Natural killer cell (primary cell): ENCODE measurements around the gene SLC24A3. TPM values are rescaled to one million over a fixed set of nuclear protein-coding genes. Genes with fewer than 3 reads are reported as not detected.

Experiments
- ATAC-seq, 3 donors: fragments of 150-1000 bp in 2 of 3; fragments of 200-7000 bp in 1 of 3; cut with Tn5 transposase; 1 replicate in 1 of 3; 2 replicates in 2 of 3; pipeline ENCODE4 v1.10.0; 2021; ENCODE audit warnings: mild to moderate bottlenecking in 2 of 3, moderate library complexity in 2 of 3
- DNase-seq, 2 donors: peaks; one replicate each; pipeline versions ENCODE4 v3.0.0 to v3.0.0-alpha.2; 2013 to 2021; ENCODE audit warnings: mixed read lengths in 1 of 2
- H3K27ac ChIP-seq: one replicate; pipeline ENCODE4 v1.5.1; 2013; ENCODE audit warnings: mild to moderate bottlenecking, low read length
- H3K27me3 ChIP-seq: one replicate; pipeline ENCODE4 v1.6.1; 2013; ENCODE audit warnings: low read length; ENCODE audit not compliant: control insufficient read depth, insufficient read depth
- H3K36me3 ChIP-seq: one replicate; pipeline ENCODE4 v1.6.1; 2013; ENCODE audit warnings: low read length; ENCODE audit not compliant: control insufficient read depth, insufficient read depth
- H3K4me1 ChIP-seq: one replicate; pipeline ENCODE4 v1.6.1; 2013; ENCODE audit warnings: low read length; ENCODE audit not compliant: control insufficient read depth, insufficient read depth
- H3K4me3 ChIP-seq: one replicate; pipeline ENCODE4 v1.5.1; 2013; ENCODE audit warnings: low read length
- H3K9me3 ChIP-seq: one replicate; pipeline ENCODE4 v1.6.1; 2013; ENCODE audit warnings: low read length; ENCODE audit not compliant: control insufficient read depth, insufficient read depth
- H3K27ac Mint-ChIP-seq, 2 donors: one replicate each; pipeline ENCODE4 v1.8.0; 2022; ENCODE audit warnings: mild to moderate bottlenecking in 2 of 2, mixed read lengths in 2 of 2, moderate library complexity in 1 of 2
- H3K27me3 Mint-ChIP-seq, 2 donors: one replicate each; pipeline ENCODE4 v1.8.0; 2022; ENCODE audit warnings: low read depth in 2 of 2, mixed read lengths in 2 of 2
- H3K36me3 Mint-ChIP-seq: one replicate; pipeline ENCODE4 v1.8.0; 2022; ENCODE audit warnings: mixed read lengths
- H3K4me1 Mint-ChIP-seq, 2 donors: one replicate each; pipeline ENCODE4 v1.8.0; 2022; ENCODE audit warnings: mixed read lengths in 2 of 2
- H3K4me3 Mint-ChIP-seq: one replicate; pipeline ENCODE4 v1.8.0; 2022; ENCODE audit warnings: mild to moderate bottlenecking, moderate library complexity, mixed read lengths
- H3K9me3 Mint-ChIP-seq, 2 donors: one replicate each; pipeline ENCODE4 v1.8.0; 2022; ENCODE audit warnings: mixed read lengths in 2 of 2
- CTCF ChIP-seq: fragments of 200-600 bp; IDR thresholded peaks from one replicate; pipeline ENCODE4 v1.8.0; 2022; ENCODE audit warnings: antibody characterized with exemption
- WGBS: methylation state at CpG from one replicate; pipeline ENCODE4 v1.1.7; 2013; ENCODE audit warnings: missing lambda C conversion rate; ENCODE audit not compliant: insufficient coverage; 5-methylcytosine and 5-hydroxymethylcytosine counted together
- intact Hi-C: fragments of 100-400 bp; cut with micrococcal nuclease; formaldehyde crosslinking; loops from one replicate; pipeline ENCODE4 v1.14.2; 2022
- total RNA-seq, 4 donors: library from RNA; stranded (reverse); fragments of 120-200 nt in 1 of 4; gene quantifications; one replicate each; pipeline versions ENCODE4 v1.2.3 to v1.2.4, GENCODE V29; 2013 to 2022

SLC24A3 gene
- total RNA-seq, 3 donors from 2014 or later (not counting 1 experiment from before 2014, with no cell fraction given), result 0.09 to 5.5 (median 0.99) TPM

- Mint-ChIP-seq H3K27ac (no peak overlapping the region), H3K4me3 (no peak overlapping the region), H3K27me3 (peaks cover 0 to 15% of the 10 kb centered on the region in 2 donors), H3K36me3 (no peaks in the 10 kb centered on the region), H3K4me1 (no peaks in the 10 kb centered on the region), H3K9me3 (peaks cover 2 to 3% of the 10 kb centered on the region in 2 donors)
- WGBS, result 89% methylated on average over 4 of the region's 4 CpGs
- no peaks in the 10 kb centered on the region for H3K9me3 ChIP-seq
- ATAC-seq, result no peak
- no peaks in the 10 kb centered on the region for H3K36me3 ChIP-seq
- intact Hi-C loops, result no loop called here
- H3K27me3 ChIP-seq, result no peaks in the 10 kb centered on the region
- no peak overlapping the region for H3K27ac ChIP-seq
- H3K4me3 ChIP-seq, result no peak overlapping the region
- DNase-seq, result no peak
- no peaks in the 10 kb centered on the region for H3K4me1 ChIP-seq
- no peak for TF ChIP-seq CTCF
Observed at GRCh38 chr20:19408971-19409370, 196.5 kb downstream of the SLC24A3 start.

GRCh38 chr20:19411811-19412210 is 199.4 kb downstream of the SLC24A3 start:
- no peak overlapping the region for H3K27ac ChIP-seq
- Mint-ChIP-seq H3K4me3 (no peak overlapping the region), H3K9me3 (peaks cover 2 to 3% of the 10 kb centered on the region in 2 donors), H3K27me3 (peaks cover 0 to 17% of the 10 kb centered on the region in 2 donors), H3K27ac (no peak overlapping the region), H3K36me3 (no peaks in the 10 kb centered on the region), H3K4me1 (peaks cover 5% of the 10 kb centered on the region in 2 donors)
- H3K4me3 ChIP-seq, result no peak overlapping the region
- H3K9me3 ChIP-seq, result no peaks in the 10 kb centered on the region
- ATAC-seq (no peak), DNase-seq (no peak)
- WGBS, result 91% methylated on average over 1 of the region's 3 CpGs
- H3K27me3 ChIP-seq, result no peaks in the 10 kb centered on the region
- TF ChIP-seq CTCF, result no peak
- no peaks in the 10 kb centered on the region for H3K36me3 ChIP-seq
- intact Hi-C loops, result no loop called here
- H3K4me1 ChIP-seq, result no peaks in the 10 kb centered on the region

GRCh38 chr20:19412254-19412653 is 199.8 kb downstream of the SLC24A3 start:
- Histone ChIP-seq H3K27ac (no peak overlapping the region), H3K4me3 (no peak overlapping the region), H3K4me1 (no peaks in the 10 kb centered on the region), H3K9me3 (no peaks in the 10 kb centered on the region), H3K36me3 (no peaks in the 10 kb centered on the region), H3K27me3 (no peaks in the 10 kb centered on the region)
- peaks cover 2 to 3% of the 10 kb centered on the region in 2 donors for H3K9me3 Mint-ChIP-seq
- no peak for ATAC-seq
- H3K27me3 Mint-ChIP-seq, result peaks cover 0 to 16% of the 10 kb centered on the region in 2 donors
- TF ChIP-seq CTCF, result no peak
- no peak overlapping the region for H3K4me3 Mint-ChIP-seq
- no peaks in the 10 kb centered on the region for H3K36me3 Mint-ChIP-seq
- H3K27ac Mint-ChIP-seq, result no peak overlapping the region
- 79% methylated on average over 3 of the region's 3 CpGs for WGBS
- intact Hi-C loops, result no loop called here
- peaks cover 7 to 8% of the 10 kb centered on the region in 2 donors for H3K4me1 Mint-ChIP-seq
- DNase-seq, result no peak

- no peak overlapping the region for H3K4me3 ChIP-seq
- peaks cover 7 to 8% of the 10 kb centered on the region in 2 donors for H3K4me1 Mint-ChIP-seq
- no peaks in the 10 kb centered on the region for H3K36me3 ChIP-seq
- no peak overlapping the region for H3K27ac Mint-ChIP-seq
- no peaks in the 10 kb centered on the region for H3K36me3 Mint-ChIP-seq
- no peak overlapping the region for H3K27ac ChIP-seq
- no CpG with 5 or more reads among the region's 1 CpG for WGBS
- H3K9me3 Mint-ChIP-seq, result peaks cover 2 to 3% of the 10 kb centered on the region in 2 donors
- ATAC-seq (no peak), DNase-seq (no peak)
- intact Hi-C loops, result no loop called here
- no peaks in the 10 kb centered on the region for H3K4me1 ChIP-seq
- no peak overlapping the region for H3K4me3 Mint-ChIP-seq
- no peaks in the 10 kb centered on the region for H3K27me3 ChIP-seq
- peaks cover 0 to 9% of the 10 kb centered on the region in 2 donors for H3K27me3 Mint-ChIP-seq
- H3K9me3 ChIP-seq, result no peaks in the 10 kb centered on the region
- no peak for TF ChIP-seq CTCF
Observed at GRCh38 chr20:19414600-19414999, 202.2 kb downstream of the SLC24A3 start.
